GM12878 (cell line): ENCODE measurements around the gene TEKT5. TPM values are rescaled to one million over a fixed set of nuclear protein-coding genes. Genes with fewer than 3 reads are reported as not detected.

Experiments
- ATAC-seq: fragments of 200-7000 bp; cut with Tn5 transposase; 3 replicates; pipeline ENCODE4 v1.9.1; 2020; ENCODE audit warnings: mild to moderate bottlenecking, moderate library complexity
- BruUV-seq: library from RNA; stranded (reverse); fragments of 400-500 nt; replicated peaks from 2 replicates; lab custom pipeline; 2021; lab: Mats Ljungman, UMichigan
- CTCF ChIA-PET: fragments of 300-600 bp; sonication (Branson Sonifier 250); formaldehyde crosslinking; extraction: SDS; loops from one replicate; lab custom pipeline; 2021; ENCODE audit warnings: inconsistent platforms; lab: Yijun Ruan, JAX
- POLR2A ChIA-PET: fragments of 350-600 bp; formaldehyde crosslinking; extraction: SDS; loops from one replicate; lab custom pipeline; 2021; ENCODE audit warnings: inconsistent platforms; lab: Charles Lee
- RAD21 ChIA-PET: fragments of 300-600 bp; sonication (Branson Sonifier 250); formaldehyde crosslinking; loops from one replicate; lab custom pipeline; 2023; ENCODE audit warnings: antibody characterized with exemption; ENCODE audit not compliant: unreplicated experiment; lab: Charles Lee
- SMC1A ChIA-PET: fragments of 300-600 bp; sonication (Branson Sonifier 250); formaldehyde crosslinking; loops from one replicate; lab custom pipeline; 2023; ENCODE audit not compliant: unreplicated experiment, uncharacterized antibody; lab: Charles Lee
- DNase-seq: peaks from one replicate; pipeline ENCODE4 v3.0.0-alpha.2; 2011; ENCODE audit warnings: low read depth, low spot score
- FAIRE-seq: peaks from 3 replicates; lab custom pipeline; 2011; peaks lifted over from hg19 to GRCh38; lab: Jason Lieb, UNC
- H2AFZ ChIP-seq: 2 replicates; pipeline ENCODE4 v1.6.0; 2011; ENCODE audit warnings: low read depth, low read length, control low read depth; ENCODE audit not compliant: control insufficient read depth
- H3K27ac ChIP-seq: 2 replicates; pipeline ENCODE4 v1.5.1; 2011; ENCODE audit warnings: control low read depth; ENCODE audit not compliant: control insufficient read depth, insufficient read depth
- H3K27me3 ChIP-seq, 2 experiments: replicated peaks in 1 of 2; 2 replicates each; pipeline versions ENCODE4 v1.6.0 to v1.6.1; 2011; ENCODE audit warnings: low read length in 1 of 2; ENCODE audit not compliant: control insufficient read depth in 2 of 2, insufficient read depth in 2 of 2
- H3K36me3 ChIP-seq, 2 experiments: 2 replicates each; pipeline ENCODE4 v1.5.1; 2011; ENCODE audit warnings: low read length in 1 of 2; ENCODE audit not compliant: control insufficient read depth in 2 of 2, insufficient read depth in 2 of 2
- H3K4me1 ChIP-seq: 2 replicates; pipeline ENCODE4 v1.6.1; 2011; ENCODE audit warnings: mild to moderate bottlenecking, low read length, moderate library complexity, mixed read lengths; ENCODE audit not compliant: control insufficient read depth, insufficient read depth
- H3K4me2 ChIP-seq: 2 replicates; pipeline ENCODE4 v1.6.0; 2011; ENCODE audit warnings: control low read depth; ENCODE audit not compliant: control insufficient read depth, insufficient read depth
- H3K4me3 ChIP-seq: fragments of 200-600 bp; sonication (generic); 2 replicates; pipeline ENCODE4 v1.5.1; 2016
- H3K79me2 ChIP-seq: 2 replicates; pipeline ENCODE4 v1.6.0; 2011; ENCODE audit warnings: low read length; ENCODE audit not compliant: control insufficient read depth, insufficient read depth
- H3K9ac ChIP-seq: 2 replicates; pipeline ENCODE4 v1.8.0; 2011; ENCODE audit warnings: low read length, control low read depth, mixed read lengths; ENCODE audit not compliant: control insufficient read depth, insufficient read depth
- H3K9me3 ChIP-seq: replicated peaks from 3 replicates; pipeline ENCODE4 v1.5.1; 2011; ENCODE audit warnings: mild to moderate bottlenecking, low read length; ENCODE audit not compliant: control insufficient read depth, insufficient read depth
- H4K20me1 ChIP-seq: 2 replicates; pipeline ENCODE4 v1.6.0; 2011; ENCODE audit not compliant: control insufficient read depth, insufficient read depth
- BCL11A ChIP-seq: IDR thresholded peaks from 2 replicates; pipeline ENCODE4 v1.6.1; 2011; ENCODE audit warnings: low read depth, low read length
- JUNB ChIP-seq: IDR thresholded peaks from 2 replicates; pipeline ENCODE4 v1.6.1; 2016; ENCODE audit warnings: antibody characterized with exemption, mild to moderate bottlenecking
- SUPT20H ChIP-seq: IDR thresholded peaks from 2 replicates; pipeline ENCODE4 v1.6.1; 2011; ENCODE audit warnings: low read depth, mild to moderate bottlenecking, low read length, moderate library complexity, borderline replicate concordance; ENCODE audit not compliant: control insufficient read depth
- ZNF24 ChIP-seq: fragments of 450-650 bp; IDR thresholded peaks from 2 replicates; pipeline ENCODE4 v1.6.1; 2017; ENCODE audit warnings: antibody characterized with exemption, mild to moderate bottlenecking
- WGBS: methylation state at CpG from one replicate; pipeline ENCODE4 v1.1.6; 2016; ENCODE audit warnings: low lambda C conversion rate; ENCODE audit not compliant: insufficient replicate concordance, insufficient coverage; ENCODE audit errors: missing lambda C conversion rate; 5-methylcytosine and 5-hydroxymethylcytosine counted together
- in situ Hi-C: fragments of 300-500 bp; cut with MboI; formaldehyde crosslinking; loops from 9 replicates; pipeline ENCODE4 v1.14.3; 2018; ENCODE audit warnings: mixed read lengths
- intact Hi-C: fragments of 100-400 bp; cut with micrococcal nuclease; formaldehyde crosslinking; loops from one replicate; pipeline ENCODE4 v1.14.2; 2022; ENCODE audit not compliant: unreplicated experiment
- polyA plus RNA-seq, 11 experiments: library from polyadenylated mRNA; depleted of rRNA in 4 of 11; unstranded in 6 of 11; stranded (reverse) in 5 of 11; fragments of >200 nt; fragmentation: Nextera tagmentation in 4 of 11; fragmentation: Illumina TruSeq in 1 of 11; extraction: Ambion mirVana in 4 of 11; extraction: Trizol in 1 of 11; gene quantifications; 1 replicate in 1 of 11; 2 replicates in 10 of 11; pipeline versions ENCODE4 v1.2.1 to v1.2.3, GENCODE V29; 2011 to 2016; ENCODE audit warnings: inconsistent platforms in 2 of 11, missing spikeins in 2 of 11, low read depth in 1 of 11
- total RNA-seq, 4 experiments: library from RNA; depleted of rRNA in 3 of 4; stranded (reverse); fragments of >200 nt in 3 of 4; fragmentation: Illumina TruSeq in 1 of 4; extraction: Trizol in 1 of 4; gene quantifications; 2 replicates each; pipeline versions ENCODE4 v1.2.1 to v1.2.3, GENCODE V29; 2013 to 2021
- TF ChIP-seq, protein P1 (sequence below): fragments of 450-650 bp; IDR thresholded peaks from 2 replicates; pipeline ENCODE4 v1.6.1; 2014; ENCODE audit warnings: mild to moderate bottlenecking
- TF ChIP-seq, protein P2 (sequence below): IDR thresholded peaks from 2 replicates; pipeline ENCODE4 v1.6.1; 2012; ENCODE audit warnings: low read length, inconsistent platforms

Gene TEKT5
- total and polyA plus RNA-seq, 10 of the 15 experiments (the other 5 are each of a cell fraction or from before 2014, with no cell fraction given) = 0.19 to 2.2 (median 0.68) TPM; not detected in 1

DNA sequence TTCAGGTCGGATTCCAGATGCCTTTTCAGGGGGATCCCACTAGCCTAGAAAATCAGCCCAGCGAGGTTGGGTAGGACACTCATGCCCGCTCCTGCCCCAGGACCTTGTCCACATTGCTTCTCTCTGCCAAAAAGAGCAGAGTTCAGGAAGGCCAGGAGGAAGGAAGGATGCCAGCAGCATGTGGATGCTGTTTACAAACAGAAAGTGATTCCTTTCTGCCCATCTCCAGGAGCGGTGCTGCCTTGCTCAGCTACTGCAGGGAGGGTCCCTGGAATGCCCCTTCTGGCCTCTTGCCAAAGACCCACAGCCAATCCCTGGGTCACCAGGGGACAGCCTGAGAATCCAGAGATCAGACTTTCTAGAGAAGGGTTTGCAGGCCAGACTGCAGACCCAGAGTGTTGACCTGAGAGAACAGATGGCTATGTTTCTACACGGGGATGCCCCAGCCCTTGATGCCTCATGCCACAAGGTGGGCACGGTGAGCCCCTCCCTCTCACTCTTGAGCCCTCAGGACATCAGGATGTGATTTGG, 82.0 kb downstream of the TEKT5 start (continued):
- no peak for TF ChIP-seq SUPT20H

- DNase-seq (no peak), ATAC-seq (no peak), FAIRE-seq (no peak)
- in situ Hi-C loops = no loop called here
- Histone ChIP-seq H3K9me3 (no peaks in the 10 kb centered on the region), H3K27ac (no peak overlapping the region), H3K27me3 (no peaks in the 10 kb centered on the region; a peak in 2 of 4 replicates), H4K20me1 (no peaks in the 10 kb centered on the region), H3K79me2 (no peaks in the 10 kb centered on the region), H3K9ac (no peak overlapping the region), H3K4me3 (no peak overlapping the region), H3K36me3 (no peaks in the 10 kb centered on the region), H2AFZ (no peak overlapping the region), H3K4me2 (no peak overlapping the region), H3K4me1 (no peaks in the 10 kb centered on the region)
- no TSS peak for BruUV-seq
- intact Hi-C loops = no loop called here
- 55% methylated on average over 6 of the region's 6 CpGs for WGBS
- ChIA-PET POLR2A (interaction anchor here (1.0 kb wide), 1 partner anchor 17 kb away, joined by 3 read pairs; no protein-coding TSS in a partner anchor), SMC1A (interaction anchor here (1.1 to 2.3 kb wide), 3 partner anchors 10 to 13 kb away, joined by 3 to 7 read pairs (median 3); no protein-coding TSS in a partner anchor), RAD21 (no interaction called here), CTCF (interaction anchor here (0.6 kb wide), 1 partner anchor 343 kb away, joined by 3 read pairs; no protein-coding TSS in a partner anchor)
- TF ChIP-seq ZNF24 (no peak), JUNB (no peak), BCL11A (no peak)
- TF ChIP-seq, protein P1, sequence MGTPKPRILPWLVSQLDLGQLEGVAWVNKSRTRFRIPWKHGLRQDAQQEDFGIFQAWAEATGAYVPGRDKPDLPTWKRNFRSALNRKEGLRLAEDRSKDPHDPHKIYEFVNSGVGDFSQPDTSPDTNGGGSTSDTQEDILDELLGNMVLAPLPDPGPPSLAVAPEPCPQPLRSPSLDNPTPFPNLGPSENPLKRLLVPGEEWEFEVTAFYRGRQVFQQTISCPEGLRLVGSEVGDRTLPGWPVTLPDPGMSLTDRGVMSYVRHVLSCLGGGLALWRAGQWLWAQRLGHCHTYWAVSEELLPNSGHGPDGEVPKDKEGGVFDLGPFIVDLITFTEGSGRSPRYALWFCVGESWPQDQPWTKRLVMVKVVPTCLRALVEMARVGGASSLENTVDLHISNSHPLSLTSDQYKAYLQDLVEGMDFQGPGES = no peak
- TF ChIP-seq, protein P2, sequence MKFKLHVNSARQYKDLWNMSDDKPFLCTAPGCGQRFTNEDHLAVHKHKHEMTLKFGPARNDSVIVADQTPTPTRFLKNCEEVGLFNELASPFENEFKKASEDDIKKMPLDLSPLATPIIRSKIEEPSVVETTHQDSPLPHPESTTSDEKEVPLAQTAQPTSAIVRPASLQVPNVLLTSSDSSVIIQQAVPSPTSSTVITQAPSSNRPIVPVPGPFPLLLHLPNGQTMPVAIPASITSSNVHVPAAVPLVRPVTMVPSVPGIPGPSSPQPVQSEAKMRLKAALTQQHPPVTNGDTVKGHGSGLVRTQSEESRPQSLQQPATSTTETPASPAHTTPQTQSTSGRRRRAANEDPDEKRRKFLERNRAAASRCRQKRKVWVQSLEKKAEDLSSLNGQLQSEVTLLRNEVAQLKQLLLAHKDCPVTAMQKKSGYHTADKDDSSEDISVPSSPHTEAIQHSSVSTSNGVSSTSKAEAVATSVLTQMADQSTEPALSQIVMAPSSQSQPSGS = no peak
These were observed 82.8 kb downstream of the TEKT5 start for GRCh38 chr16:10611825-10612342.
